ENCODE results near the gene TSHZ3.

The TSHZ3 gene

GRCh38 chr19:31337008-31337914, 12.0 kb downstream of the TSHZ3 start:
- no peak for DNase-seq

GRCh38 chr19:31335716-31336115, 13.5 kb downstream of the TSHZ3 start:
- no peak for DNase-seq

GRCh38 chr19:31334849-31335624, 14.2 kb downstream of the TSHZ3 start:
- no peak for DNase-seq

- no peak for DNase-seq
Measured at GRCh38 chr19:31334101-31334848, 15.0 kb downstream of the TSHZ3 start.

- no peak for DNase-seq
Measured at GRCh38 chr19:31332096-31332495, 17.1 kb downstream of the TSHZ3 start.

GRCh38 chr19:31331536-31331935, 17.7 kb downstream of the TSHZ3 start:
- no peak for DNase-seq

- no peak for DNase-seq
Measured at GRCh38 chr19:31330761-31331160, 18.5 kb downstream of the TSHZ3 start.

- no peak for DNase-seq
Measured at GRCh38 chr19:31330237-31330636, 19.0 kb downstream of the TSHZ3 start.

- no peak for DNase-seq
Measured at GRCh38 chr19:31329819-31330218, 19.4 kb downstream of the TSHZ3 start.

GRCh38 chr19:31328238-31328637, 21.0 kb downstream of the TSHZ3 start:
- DNase-seq: no peak

GRCh38 chr19:31326329-31327028, 22.8 kb downstream of the TSHZ3 start:
- no peak for DNase-seq

- no peak for DNase-seq
Measured at GRCh38 chr19:31325342-31325741, 23.9 kb downstream of the TSHZ3 start.

GRCh38 chr19:31319465-31319864, 29.8 kb downstream of the TSHZ3 start:
- no peak for DNase-seq

- no peak for DNase-seq
Measured at GRCh38 chr19:31318790-31319425, 30.3 kb downstream of the TSHZ3 start.

- DNase-seq: no peak
Measured at GRCh38 chr19:31317570-31317969, 31.7 kb downstream of the TSHZ3 start.

GRCh38 chr19:31317093-31317492, 32.1 kb downstream of the TSHZ3 start:
- DNase-seq: no peak

- DNase-seq: no peak
Measured at GRCh38 chr19:31316201-31316951, 32.9 kb downstream of the TSHZ3 start.

- DNase-seq: no peak
Measured at GRCh38 chr19:31315652-31316051, 33.6 kb downstream of the TSHZ3 start.

- no peak for DNase-seq
Measured at GRCh38 chr19:31314849-31315629, 34.2 kb downstream of the TSHZ3 start.

- DNase-seq: no peak
Measured at GRCh38 chr19:31314156-31314555, 35.1 kb downstream of the TSHZ3 start.
